ENCODE data around the gene AUTS2. TPM values are rescaled to one million over a fixed set of nuclear protein-coding genes. Genes with fewer than 3 reads are reported as not detected.

The AUTS2 gene
- total RNA-seq, 3 donors from 2014 or later = 31.2 to 67.6 (median 36.5) TPM

- Histone ChIP-seq H3K36me3 (ENCODE audit: low read depth) (no peaks in the 10 kb centered on the region), H3K4me1 (ENCODE audit: low read depth) (no peaks in the 10 kb centered on the region), H3K4me3 (no peak overlapping the region), H3K9me3 (no peaks in the 10 kb centered on the region)
- no peak for DNase-seq
- intact Hi-C loops (cut with DNase I, micrococcal nuclease) = no loop called here
- ATAC-seq = no peak
- TF ChIP-seq CTCF (IDR thresholded peaks at IDR 0.05) = no peak
Observed at GRCh38 chr7:69962186-69963065, 364.2 kb downstream of the AUTS2 start.

- no peak overlapping the region for H3K4me3 ChIP-seq
- intact Hi-C loops (cut with DNase I, micrococcal nuclease) = no loop called here
- TF ChIP-seq CTCF (IDR thresholded peaks at IDR 0.05) = no peak
- ATAC-seq = no peak
- no peaks in the 10 kb centered on the region for H3K9me3 ChIP-seq
- no peak for DNase-seq
- no peaks in the 10 kb centered on the region for H3K36me3 ChIP-seq (ENCODE audit: low read depth)
- H3K4me1 ChIP-seq (ENCODE audit: low read depth) = no peaks in the 10 kb centered on the region
Observed at GRCh38 chr7:69963393-69963792, 365.1 kb downstream of the AUTS2 start.

GRCh38 chr7:69966766-69967591, 368.7 kb downstream of the AUTS2 start:
- intact Hi-C loops (cut with DNase I, micrococcal nuclease) = no loop called here
- DNase-seq = no peak
- H3K4me1 ChIP-seq (ENCODE audit: low read depth) = no peaks in the 10 kb centered on the region
- ATAC-seq = no peak
- TF ChIP-seq CTCF (IDR thresholded peaks at IDR 0.05) = no peak
- no peaks in the 10 kb centered on the region for H3K36me3 ChIP-seq (ENCODE audit: low read depth)
- no peaks in the 10 kb centered on the region for H3K9me3 ChIP-seq
- H3K4me3 ChIP-seq = no peak overlapping the region

- intact Hi-C loops (cut with DNase I, micrococcal nuclease) = no loop called here
- Histone ChIP-seq H3K36me3 (ENCODE audit: low read depth) (no peaks in the 10 kb centered on the region), H3K9me3 (no peaks in the 10 kb centered on the region), H3K4me1 (ENCODE audit: low read depth) (no peaks in the 10 kb centered on the region), H3K4me3 (no peak overlapping the region)
- no peak for ATAC-seq
- no peak for TF ChIP-seq CTCF (IDR thresholded peaks at IDR 0.05)
- DNase-seq = no peak
Observed at GRCh38 chr7:69967689-69968450, 369.6 kb downstream of the AUTS2 start.

- Histone ChIP-seq H3K4me3 (no peak overlapping the region), H3K4me1 (ENCODE audit: low read depth) (no peaks in the 10 kb centered on the region), H3K9me3 (no peaks in the 10 kb centered on the region), H3K36me3 (ENCODE audit: low read depth) (no peaks in the 10 kb centered on the region)
- intact Hi-C loops (cut with DNase I, micrococcal nuclease) = no loop called here
- ATAC-seq (no peak), DNase-seq (no peak)
- no peak for TF ChIP-seq CTCF (IDR thresholded peaks at IDR 0.05)
Observed at GRCh38 chr7:69968969-69969556, 370.8 kb downstream of the AUTS2 start.
